Hair follicle dermal papilla cell (primary cell): ENCODE measurements around the gene ADGRL4. TPM values are rescaled to one million over a fixed set of nuclear protein-coding genes. Genes with fewer than 3 reads are reported as not detected.

ENCODE experiments used
- total RNA-seq: library from RNA; depleted of rRNA; stranded (reverse); fragments of >200 nt; gene quantifications from 2 replicates; pipeline ENCODE4 v1.2.3, GENCODE V29; 2012

The ADGRL4 gene
- 2.7 and 3.7 TPM in 2 replicates for total RNA-seq

GRCh38 chr1:79006564-79006963 lies at the start of gene ADGRL4:
Gene ADGRL4 (minus strand): TSS chr1:79006730. CDS start chr1:79006654, 76 bp downstream.

